Ishikawa (cell line): ENCODE measurements around the gene VWA1.

Experiments used
- CEBPB ChIP-seq: IDR thresholded peaks from 2 replicates; pipeline ENCODE4 v1.6.1; 2012
- CREB1 ChIP-seq: IDR thresholded peaks from 2 replicates; pipeline ENCODE4 v1.6.1; 2012; ENCODE audit warnings: low read depth
- EGR1 ChIP-seq: IDR thresholded peaks from 2 replicates; pipeline ENCODE4 v1.6.1; 2012
- EP300 ChIP-seq: IDR thresholded peaks from 2 replicates; pipeline ENCODE4 v1.6.1; 2012; ENCODE audit warnings: borderline replicate concordance
- FOXM1 ChIP-seq: IDR thresholded peaks from 2 replicates; pipeline ENCODE4 v1.6.1; 2012; ENCODE audit warnings: low read depth, borderline replicate concordance
- MAX ChIP-seq: IDR thresholded peaks from 2 replicates; pipeline ENCODE4 v1.6.1; 2012
- NFIC ChIP-seq: IDR thresholded peaks from 2 replicates; pipeline ENCODE4 v1.6.1; 2012
- RAD21 ChIP-seq: IDR thresholded peaks from 2 replicates; pipeline ENCODE4 v1.6.1; 2012; ENCODE audit warnings: low read depth
- REST ChIP-seq: IDR thresholded peaks from 2 replicates; pipeline ENCODE4 v1.6.1; 2012; ENCODE audit warnings: low read depth, mild to moderate bottlenecking
- TAF1 ChIP-seq: IDR thresholded peaks from 2 replicates; pipeline ENCODE4 v1.6.1; 2012; ENCODE audit warnings: low read depth, mild to moderate bottlenecking
- TCF12 ChIP-seq: IDR thresholded peaks from 2 replicates; pipeline ENCODE4 v1.6.1; 2012; ENCODE audit warnings: low read depth
- TEAD4 ChIP-seq: IDR thresholded peaks from 2 replicates; pipeline ENCODE4 v1.6.1; 2012
- USF1 ChIP-seq: IDR thresholded peaks from 2 replicates; pipeline ENCODE4 v1.6.1; 2012
- YY1 ChIP-seq: IDR thresholded peaks from 2 replicates; pipeline ENCODE4 v1.6.1; 2012; ENCODE audit warnings: low read depth
- ZBTB7A ChIP-seq: IDR thresholded peaks from 2 replicates; pipeline ENCODE4 v1.6.1; 2012; ENCODE audit warnings: low read depth

VWA1 gene, protein sequence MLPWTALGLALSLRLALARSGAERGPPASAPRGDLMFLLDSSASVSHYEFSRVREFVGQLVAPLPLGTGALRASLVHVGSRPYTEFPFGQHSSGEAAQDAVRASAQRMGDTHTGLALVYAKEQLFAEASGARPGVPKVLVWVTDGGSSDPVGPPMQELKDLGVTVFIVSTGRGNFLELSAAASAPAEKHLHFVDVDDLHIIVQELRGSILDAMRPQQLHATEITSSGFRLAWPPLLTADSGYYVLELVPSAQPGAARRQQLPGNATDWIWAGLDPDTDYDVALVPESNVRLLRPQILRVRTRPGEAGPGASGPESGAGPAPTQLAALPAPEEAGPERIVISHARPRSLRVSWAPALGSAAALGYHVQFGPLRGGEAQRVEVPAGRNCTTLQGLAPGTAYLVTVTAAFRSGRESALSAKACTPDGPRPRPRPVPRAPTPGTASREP

GRCh38 chr1:1435106-1435903 is at the start of gene VWA1:
Gene VWA1, plus strand, starts transcription at chr1:1435690. Its CDS starts 59 bp downstream, at chr1:1435749.
- no peak for TF ChIP-seq EP300
- TF ChIP-seq EGR1: no peak
- TF ChIP-seq CEBPB: no peak
- TF ChIP-seq CREB1: no peak
- TF ChIP-seq TCF12: no peak
- TF ChIP-seq ZBTB7A: peak; percentile 56; the same call in 1 of the 2 replicates
- no peak for TF ChIP-seq REST
- TF ChIP-seq TEAD4: no peak
- TF ChIP-seq RAD21: no peak
- peak; percentile 22; the same call in 1 of the 2 replicates for TF ChIP-seq TAF1
- TF ChIP-seq YY1: no peak
- TF ChIP-seq MAX: peak; percentile 56; the same call in 1 of the 2 replicates
- no peak for TF ChIP-seq USF1
- no peak for TF ChIP-seq FOXM1
- TF ChIP-seq NFIC: no peak

- no peak for TF ChIP-seq ZBTB7A
- no peak for TF ChIP-seq TEAD4
- TF ChIP-seq TCF12: no peak
- TF ChIP-seq NFIC: no peak
- TF ChIP-seq FOXM1: no peak
- no peak for TF ChIP-seq EGR1
- no peak for TF ChIP-seq CREB1
- TF ChIP-seq EP300: no peak
- no peak for TF ChIP-seq TAF1
Observed at GRCh38 chr1:1385931-1386330, 49.6 kb upstream of the VWA1 start.

DNA sequence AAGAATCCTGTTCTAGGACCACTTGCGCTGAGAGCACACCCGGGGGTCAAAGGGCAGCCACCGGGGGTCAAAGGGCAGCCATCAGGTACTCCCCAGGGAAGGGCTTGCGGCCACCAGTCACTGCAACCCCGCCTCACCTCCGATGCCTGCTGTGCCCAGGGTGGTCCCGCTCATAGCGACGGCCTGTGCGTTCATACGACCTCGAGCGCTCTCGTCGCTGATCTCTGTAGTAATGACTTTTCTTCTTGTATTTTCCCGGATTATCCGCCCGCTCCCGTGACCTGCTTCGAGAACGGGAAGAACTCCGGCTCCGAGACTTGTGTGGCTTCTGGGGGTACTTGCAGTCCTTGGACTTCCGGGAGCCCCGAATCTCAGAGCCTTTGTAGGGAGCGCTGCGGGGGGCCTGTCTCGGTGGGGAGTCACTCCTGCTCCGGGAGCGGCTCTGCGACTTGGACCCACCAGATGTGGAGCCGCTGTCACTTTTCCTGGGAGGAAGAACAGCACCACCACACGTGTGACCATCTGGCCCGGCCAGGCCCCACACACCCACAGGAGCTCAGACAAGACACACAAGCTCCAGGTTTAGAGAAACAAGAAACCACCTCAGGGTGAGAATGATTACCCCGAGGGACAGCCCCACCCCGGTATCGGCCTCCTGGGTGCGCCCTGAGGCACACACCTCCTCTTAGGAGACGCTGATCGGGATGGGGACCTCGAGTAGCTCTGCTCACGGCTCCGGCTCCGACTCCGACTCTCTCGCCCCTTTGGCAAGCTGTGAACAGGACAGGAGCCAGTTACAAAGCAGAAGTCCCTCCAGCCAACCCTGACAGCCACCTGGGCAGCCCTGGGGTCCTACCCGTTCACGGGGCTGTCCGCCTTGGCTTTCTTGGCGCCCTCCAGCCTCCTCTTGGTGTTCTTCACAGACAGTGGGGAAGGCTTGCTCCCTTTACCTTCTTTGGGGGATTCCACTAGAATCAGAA is 48.1 kb upstream of the VWA1 start:
- TF ChIP-seq USF1 (no peak), RAD21 (no peak), EP300 (no peak), FOXM1 (no peak), MAX (no peak), EGR1 (no peak)

DNA sequence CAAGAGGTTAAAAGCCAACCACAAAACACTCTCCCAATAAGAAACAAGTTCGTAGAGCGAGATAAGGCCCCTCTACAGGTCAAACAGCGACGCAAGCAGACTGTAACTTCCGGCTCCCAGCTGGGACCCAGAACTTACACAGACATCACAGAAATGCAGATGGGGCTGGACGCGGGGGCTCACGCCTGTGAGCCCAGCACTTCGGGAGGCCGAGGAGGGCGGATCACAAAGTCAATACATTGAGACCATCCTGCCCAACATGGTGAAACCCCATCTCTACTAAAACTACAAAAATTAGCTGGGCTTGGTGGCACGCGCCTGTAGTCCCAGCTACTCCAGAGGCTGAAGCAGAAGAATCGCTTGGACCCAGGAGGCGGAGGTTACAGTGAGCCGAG is 47.4 kb upstream of the VWA1 start:
- TF ChIP-seq CEBPB: no peak

DNA sequence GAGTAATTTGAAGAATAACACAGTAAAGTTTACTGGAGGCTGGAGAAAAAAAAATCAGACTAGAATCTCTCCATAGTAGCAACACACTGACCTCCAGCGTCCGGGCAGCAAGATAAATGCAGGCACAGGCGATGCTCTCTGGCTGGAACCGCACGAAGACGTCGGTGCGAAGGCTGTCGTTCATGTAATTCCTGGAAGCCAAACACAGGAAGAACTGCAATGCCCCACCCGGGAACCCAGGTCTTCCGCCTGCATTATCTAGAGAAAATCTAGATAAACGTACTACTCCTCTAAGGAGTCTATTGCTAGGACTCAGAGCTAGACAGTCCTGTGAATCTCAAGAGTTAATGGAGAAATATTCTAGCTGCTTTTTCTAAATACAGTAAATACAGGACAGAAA is 44.8 kb upstream of the VWA1 start:
- TF ChIP-seq YY1 (no peak), CREB1 (no peak), MAX (no peak), RAD21 (no peak), CEBPB (no peak), EP300 (no peak), USF1 (no peak), NFIC (no peak), EGR1 (no peak)

- TF ChIP-seq RAD21 (no peak), CREB1 (no peak)
Observed at GRCh38 chr1:1391225-1391624, 44.3 kb upstream of the VWA1 start.
